ENCODE data around the gene TMEM145.

GRCh38 chr19:42332059-42332458, 18.9 kb downstream of the TMEM145 start:
- TF ChIP-seq CTCF (IDR thresholded peaks at IDR 0.05) (no peak), POLR2A (IDR thresholded peaks at IDR 0.05) (no peak), EP300 (IDR thresholded peaks at IDR 0.05; ENCODE audit: low read depth) (no peak)

Measured in transverse colon (tissue), 3 donors.